Measurements from ENCODE around the gene HCAR3.
"Not testable (repeated sequence)": the region's sequence is repeated elsewhere in the genome, so short reads cannot be mapped to it uniquely, and the experiment has no call there.

HCAR3 gene

DNA sequence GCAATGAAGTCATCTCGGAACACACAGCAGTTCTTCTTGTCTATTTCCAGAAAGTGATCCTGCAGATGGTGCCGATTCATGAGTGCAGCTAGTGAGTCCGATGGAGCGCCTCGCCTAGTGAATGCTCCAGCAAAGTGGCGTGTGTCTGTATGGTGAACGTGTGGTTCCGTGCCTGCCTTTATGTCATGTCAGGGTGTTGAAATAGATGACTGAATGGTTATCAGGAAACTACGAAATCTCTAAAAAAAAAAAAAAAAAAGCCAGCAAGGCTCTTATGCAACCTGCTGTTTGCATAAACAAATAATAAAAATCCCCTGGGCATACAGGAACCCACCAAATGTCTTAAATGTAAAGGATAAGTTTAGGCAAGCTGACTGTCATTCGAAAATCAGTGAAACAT is at the start of gene HCAR3:
Gene HCAR3, minus strand, starts transcription at position 154 of the 400 bp plus-strand sequence. Its CDS starts 74 bp downstream, at position 80.
- DNase-seq = peak in 2 of 42 donors; percentile 19 to 26
- intact Hi-C loops (cut with DNase I) = not testable (repeated sequence)

DNA sequence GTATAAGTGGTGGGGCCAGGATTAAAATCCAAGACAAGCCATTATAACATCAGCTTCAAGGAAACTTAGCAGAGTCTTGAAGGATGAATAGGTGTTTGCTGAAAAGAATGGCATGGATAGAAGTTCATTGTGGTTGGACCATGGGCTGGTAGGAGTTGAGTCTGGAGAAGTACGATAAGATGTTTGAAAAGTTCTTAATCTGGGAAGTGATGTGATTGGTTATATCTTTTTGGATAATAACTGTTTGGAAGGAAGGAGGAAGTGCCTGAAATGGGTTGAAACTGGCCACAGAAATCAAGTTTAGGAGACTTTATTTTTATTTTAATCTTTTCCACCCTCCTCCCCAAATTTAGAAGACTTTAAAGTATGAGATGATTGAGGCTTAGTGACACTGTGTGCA is 41.0 kb upstream of the HCAR3 start:
- DNase-seq = no peak
- intact Hi-C loops (cut with DNase I) = no loop called here

DNA sequence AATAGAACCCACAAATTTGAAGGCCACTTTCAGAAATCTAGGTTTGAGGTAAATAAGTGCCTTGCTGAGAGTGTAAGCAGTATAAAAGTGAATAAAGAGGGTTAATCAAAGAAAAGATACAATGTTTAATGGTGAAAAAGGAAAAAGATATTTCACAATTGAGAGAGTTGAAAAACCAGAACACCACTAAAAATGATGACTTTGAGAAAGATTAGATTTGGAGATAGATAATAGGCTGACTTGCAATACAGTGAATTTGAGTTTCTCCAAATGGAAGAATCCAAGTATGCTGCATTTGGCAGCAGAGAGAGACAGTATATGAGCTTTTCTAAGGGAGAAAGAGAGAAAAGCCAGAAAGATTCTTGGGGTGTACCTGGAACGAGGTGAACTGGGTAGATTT is 38.2 kb upstream of the HCAR3 start:
- intact Hi-C loops (cut with DNase I) = loop anchor here (5.0 kb wide), 2 partner anchors 117 to 227 kb away; partner anchors contain the start of genes KNTC1 and RSRC2
- DNase-seq = no peak

DNA sequence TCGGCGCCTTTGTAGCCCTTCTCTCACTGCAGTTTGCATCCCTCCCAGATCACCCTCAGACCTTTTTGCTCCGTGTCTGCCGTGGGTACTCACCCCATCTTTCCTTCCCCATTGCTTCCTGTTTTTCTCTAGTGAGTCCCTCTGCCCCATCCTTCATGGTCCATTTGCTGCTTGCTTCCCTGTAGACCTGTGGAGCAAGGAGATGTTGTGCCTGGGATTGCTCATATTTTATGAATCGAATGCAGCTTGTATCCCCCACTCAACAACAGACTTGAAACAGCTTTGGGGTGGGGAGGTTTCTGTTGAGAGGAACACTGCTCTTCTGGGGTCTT is 36.7 kb upstream of the HCAR3 start:
- intact Hi-C loops (cut with DNase I) = loop anchor here (5.0 kb wide), 2 partner anchors 116 to 226 kb away; partner anchors contain the start of genes KNTC1 and RSRC2
- no peak for DNase-seq

DNA sequence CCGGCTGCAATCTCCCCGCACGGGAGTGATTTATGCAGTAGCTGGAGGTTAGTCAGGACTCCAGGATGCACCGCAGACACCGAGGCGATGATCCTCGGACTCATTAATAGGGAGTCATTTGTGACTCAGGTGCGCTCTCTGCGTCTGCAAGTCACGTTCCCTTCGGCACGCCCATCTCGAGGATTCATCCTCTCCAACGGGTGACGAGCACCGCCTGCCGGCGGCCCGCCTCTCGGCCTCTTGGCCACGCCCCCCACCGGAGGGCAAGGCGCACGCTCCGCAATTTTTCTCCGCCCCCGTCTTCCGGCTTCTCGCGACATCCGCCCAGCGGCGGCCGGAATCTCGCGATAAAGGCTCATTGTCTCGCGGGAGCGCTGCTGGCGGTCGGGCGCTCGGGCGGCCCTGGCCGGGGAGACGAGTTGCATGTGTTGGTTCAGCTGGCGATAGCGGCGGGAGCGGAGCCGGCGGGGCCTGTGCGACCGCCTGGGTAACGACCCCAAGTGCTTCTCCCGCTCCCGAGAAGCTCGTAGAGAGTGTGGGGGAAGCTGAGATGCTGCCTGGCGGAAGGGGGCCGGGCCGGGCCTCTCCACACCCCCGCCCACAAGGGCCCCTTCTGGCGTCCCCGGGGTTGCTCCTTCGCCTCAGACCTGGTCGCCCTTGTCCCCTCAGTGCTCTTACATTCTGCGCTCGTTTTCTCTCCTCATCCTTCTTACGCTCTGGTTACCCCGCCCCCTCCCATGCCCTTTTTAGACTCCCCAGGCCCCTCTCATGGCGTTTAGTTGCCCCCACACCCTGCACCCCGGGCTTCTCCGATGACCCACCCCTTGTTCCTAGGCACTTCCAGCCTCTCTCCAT is 36.1 kb upstream of the HCAR3 start, which contains the start of gene DENR:
Gene DENR, plus strand, starts transcription at position 361 of the 855 bp plus-strand sequence. CDS start 878 bp downstream, outside the sequence.
- DNase-seq = peak; percentile 94 to 99 (median 97)
- intact Hi-C loops (cut with DNase I) = loop anchor here (5.0 kb wide), 2 partner anchors 115 to 225 kb away; partner anchors contain the start of genes KNTC1 and RSRC2

DNA sequence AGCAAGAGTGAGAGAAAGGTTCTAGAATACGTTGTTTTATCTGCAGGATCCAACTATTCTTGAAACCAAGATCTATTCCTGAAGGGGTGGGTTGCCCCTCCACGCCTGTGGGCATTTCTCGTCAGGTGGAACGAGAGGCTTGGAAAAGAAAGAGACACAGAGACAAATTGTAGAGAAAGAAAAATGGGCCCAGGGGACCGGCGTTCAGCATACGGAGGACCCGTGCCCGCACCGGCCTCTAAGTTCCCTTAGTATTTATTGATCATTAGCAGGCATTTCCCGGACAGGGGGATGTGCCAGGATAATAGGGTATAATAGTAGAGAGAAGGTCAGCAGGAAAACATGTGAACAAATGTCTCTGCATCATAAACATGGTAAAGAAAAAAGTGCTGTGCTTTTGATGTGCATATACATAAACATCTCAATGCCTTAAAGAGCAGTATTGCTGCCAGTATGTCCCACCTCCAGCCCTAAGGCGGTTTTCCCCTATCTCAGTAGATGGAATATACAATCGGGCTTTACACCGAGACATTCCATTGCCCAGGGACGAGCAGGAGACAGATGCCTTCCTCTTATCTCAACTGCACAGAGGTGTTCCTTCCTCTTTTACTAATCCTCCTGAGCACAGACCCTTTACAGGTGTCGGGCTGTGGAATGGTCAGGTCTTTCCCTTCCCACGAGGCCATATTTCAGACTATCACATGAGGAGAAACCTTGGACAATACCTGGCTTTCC is 34.3 kb upstream of the HCAR3 start:
- intact Hi-C loops (cut with DNase I) = loop anchor here (5.0 kb wide), 2 partner anchors 114 to 224 kb away; partner anchors contain the start of genes KNTC1 and RSRC2
- DNase-seq = peak in 1 of 42 donors; percentile 3

DNA sequence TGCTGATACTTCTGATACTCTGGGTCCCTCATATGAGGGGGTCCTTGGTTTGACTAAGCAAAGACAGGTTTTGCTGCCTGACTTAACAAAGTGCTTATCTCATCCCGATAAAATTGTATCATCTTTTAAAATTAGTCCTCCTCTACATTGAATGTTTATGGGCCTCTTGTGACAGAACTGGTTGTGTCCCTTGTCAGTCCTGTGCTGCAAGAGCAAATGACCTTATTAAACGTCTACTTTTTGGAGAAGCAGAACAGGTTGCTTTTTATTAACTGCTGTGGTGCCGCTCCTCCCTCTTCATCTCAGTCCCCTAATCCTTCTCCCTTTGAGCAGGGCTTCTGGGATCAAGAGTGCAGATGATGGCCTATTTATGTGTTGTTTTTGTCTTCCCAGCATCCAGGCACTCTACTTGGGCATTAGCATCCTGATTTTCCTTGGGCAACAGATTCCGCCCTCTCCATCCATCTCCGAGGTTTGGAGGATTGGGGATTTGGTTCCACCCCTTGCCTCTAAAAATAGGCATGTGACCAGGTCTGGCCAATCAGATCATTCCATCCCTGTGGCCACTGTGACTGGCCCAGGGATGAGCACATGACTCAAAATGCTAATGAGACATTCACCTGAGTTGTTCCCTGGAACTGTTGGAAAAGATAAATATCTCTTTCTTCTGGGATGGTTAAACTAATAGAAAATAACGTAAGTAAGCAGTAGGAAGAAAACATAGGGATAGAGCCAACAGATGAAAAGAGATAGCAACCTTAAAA is 33.1 kb upstream of the HCAR3 start:
- intact Hi-C loops (cut with DNase I) = loop anchor here (5.0 kb wide), 2 partner anchors 112 to 222 kb away; partner anchors contain the start of genes KNTC1 and RSRC2
- DNase-seq = peak in 1 of 42 donors; percentile 19

DNA sequence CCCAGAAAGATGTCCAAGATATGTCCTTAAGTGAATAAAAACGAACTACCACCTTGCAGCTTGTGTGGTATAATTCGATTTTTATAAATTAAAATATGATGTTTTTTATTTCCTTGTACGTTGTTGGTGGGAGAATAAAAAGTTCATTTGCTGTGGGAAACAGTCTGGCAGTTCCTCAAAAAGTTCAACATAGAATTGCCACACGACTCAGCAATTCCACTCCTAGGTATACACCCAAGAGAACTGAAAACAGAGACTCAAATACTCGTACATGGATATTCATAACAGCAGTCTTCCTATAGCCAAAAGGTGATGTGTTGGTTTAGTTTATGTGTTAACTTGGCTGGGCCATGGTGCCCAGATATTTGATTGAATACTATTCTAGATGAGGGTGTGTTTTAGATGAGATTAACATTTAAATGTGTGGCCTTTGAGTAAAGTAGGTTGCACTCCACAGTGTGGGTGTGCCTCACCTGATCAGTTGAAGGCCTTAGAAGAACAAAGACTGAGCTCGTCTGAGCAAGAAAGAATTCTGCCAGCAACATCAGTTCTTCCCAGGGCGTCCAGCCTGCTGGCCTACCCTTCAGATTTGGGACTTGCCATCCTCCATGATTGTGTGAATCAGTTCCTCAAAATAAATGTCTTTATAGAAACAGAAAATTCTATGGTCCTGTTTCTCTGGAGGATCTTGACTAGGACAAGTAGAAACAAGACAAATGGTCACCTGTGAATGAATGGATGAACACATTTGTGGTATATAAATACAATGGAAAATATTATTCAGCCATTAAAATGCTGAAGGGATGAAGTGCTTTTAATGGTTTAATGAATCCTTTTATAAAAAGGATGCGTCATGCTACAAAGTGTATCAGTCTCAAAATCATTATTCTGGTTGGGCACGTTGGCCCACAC is 30.9 kb upstream of the HCAR3 start:
- intact Hi-C loops (cut with DNase I) = no loop called here
- peak in 1 of 42 donors; percentile 9 for DNase-seq

DNA sequence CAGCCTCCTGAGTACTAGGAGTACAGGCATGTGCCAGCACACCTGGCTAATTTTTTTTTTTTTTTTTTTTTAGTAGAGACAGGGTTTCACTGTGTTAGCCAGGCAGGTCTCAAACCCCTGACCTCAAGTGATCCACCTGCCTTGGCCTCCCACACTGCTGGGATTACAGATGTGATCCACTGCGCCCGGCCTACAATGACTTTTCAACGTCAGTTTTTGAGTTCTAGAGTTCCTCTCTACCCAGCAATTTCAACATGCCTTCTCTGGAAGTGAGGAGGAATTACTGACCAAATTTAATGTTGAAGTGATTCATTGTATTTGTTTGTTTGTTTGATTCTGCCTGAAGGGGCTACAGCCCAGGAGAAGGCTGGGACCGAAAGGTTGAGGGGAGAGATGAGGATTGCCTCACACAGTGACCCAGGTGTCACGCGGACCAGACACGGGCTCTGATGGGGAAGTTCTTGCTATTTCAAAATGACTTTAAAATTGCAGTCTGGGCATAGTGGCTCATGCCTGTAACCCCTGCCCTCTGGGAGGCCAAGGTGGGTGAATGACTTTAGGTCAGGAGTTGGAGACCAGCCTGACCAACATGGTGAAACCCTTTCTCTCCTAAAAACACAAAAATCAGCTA is 27.4 kb upstream of the HCAR3 start:
- peak in 13 of 42 donors; percentile 4 to 47 (median 32) for DNase-seq
- intact Hi-C loops (cut with DNase I) = no loop called here

DNA sequence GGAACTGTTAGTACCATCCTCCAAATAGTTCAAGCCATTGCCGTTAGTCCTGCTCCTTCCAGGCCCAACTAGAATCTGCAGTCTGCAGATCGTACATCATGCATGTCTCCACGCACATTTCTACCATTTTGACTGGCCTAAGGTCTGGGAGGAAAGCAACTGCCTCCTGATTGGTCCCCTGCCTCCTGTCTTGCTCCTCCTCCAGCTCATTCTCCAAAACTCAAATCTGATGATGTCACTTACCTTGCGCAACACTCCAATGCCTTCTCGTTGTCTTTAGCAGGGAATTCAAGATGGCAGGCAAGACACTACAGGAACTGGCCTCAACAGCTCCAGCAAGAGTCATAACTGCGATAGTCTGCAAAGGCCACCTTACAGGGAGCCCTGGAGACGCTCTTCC is 23.7 kb upstream of the HCAR3 start:
- intact Hi-C loops (cut with DNase I) = no loop called here
- peak in 2 of 42 donors; percentile 7 to 27 for DNase-seq

DNA sequence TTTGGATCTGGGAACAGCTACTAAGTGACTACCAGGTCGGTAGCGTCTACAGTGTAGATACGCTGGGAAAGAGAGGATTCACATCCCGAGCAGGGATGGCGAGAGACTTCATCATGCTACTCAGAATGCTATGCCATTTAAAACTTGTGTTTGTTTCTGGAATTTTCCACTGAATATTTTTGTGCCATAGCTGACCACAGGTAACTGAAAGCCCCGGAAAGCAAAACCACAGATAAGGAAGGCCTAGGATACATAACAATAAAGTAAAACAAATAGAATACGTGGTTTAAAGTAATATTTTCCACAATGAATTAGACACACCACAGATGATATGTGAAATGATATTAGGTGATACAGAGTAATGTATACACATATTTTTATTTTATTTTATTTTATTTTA is 22.0 kb upstream of the HCAR3 start:
- intact Hi-C loops (cut with DNase I) = no loop called here
- peak in 1 of 42 donors; percentile 3 for DNase-seq

DNA sequence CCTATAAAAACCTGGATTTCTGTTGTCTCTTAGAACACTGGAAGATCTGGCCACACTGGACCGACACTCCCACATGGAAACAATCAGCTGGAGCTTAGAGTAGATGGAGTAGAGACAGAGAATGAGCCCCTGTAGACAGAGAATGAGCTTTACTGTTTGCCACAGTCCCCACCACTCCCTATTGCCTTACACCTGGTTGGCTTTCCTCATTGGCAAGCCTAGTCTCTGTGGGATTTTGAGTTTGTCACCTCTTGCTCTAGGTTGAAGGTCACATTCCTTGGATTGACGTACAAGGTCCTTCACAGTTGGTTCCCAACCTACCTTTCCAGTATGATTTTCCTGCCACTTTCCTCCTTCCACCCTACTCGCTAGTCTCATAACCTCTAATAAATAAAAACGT is 16.0 kb upstream of the HCAR3 start:
- intact Hi-C loops (cut with DNase I) = no loop called here
- no peak for DNase-seq

DNA sequence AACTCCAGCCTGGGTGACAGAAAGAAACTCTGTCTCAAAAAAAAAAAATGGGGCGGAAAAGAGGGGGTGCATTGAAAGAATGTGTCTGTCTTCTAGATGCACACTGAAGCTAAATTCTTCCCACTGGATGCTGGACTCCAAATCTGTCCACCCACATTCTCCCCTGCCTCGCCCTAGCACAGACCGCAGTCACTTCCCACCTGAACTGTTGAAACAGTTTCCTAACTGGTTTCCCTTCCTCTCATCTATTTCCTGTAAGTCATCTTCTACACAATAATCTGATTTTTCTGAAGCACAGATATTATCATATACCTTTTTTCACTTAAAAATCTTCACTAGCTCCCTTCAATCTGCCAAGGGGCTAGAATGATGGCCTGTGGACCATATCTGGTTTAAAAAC is 15.6 kb upstream of the HCAR3 start:
- intact Hi-C loops (cut with DNase I) = no loop called here
- DNase-seq = peak in 1 of 42 donors; percentile 0

DNA sequence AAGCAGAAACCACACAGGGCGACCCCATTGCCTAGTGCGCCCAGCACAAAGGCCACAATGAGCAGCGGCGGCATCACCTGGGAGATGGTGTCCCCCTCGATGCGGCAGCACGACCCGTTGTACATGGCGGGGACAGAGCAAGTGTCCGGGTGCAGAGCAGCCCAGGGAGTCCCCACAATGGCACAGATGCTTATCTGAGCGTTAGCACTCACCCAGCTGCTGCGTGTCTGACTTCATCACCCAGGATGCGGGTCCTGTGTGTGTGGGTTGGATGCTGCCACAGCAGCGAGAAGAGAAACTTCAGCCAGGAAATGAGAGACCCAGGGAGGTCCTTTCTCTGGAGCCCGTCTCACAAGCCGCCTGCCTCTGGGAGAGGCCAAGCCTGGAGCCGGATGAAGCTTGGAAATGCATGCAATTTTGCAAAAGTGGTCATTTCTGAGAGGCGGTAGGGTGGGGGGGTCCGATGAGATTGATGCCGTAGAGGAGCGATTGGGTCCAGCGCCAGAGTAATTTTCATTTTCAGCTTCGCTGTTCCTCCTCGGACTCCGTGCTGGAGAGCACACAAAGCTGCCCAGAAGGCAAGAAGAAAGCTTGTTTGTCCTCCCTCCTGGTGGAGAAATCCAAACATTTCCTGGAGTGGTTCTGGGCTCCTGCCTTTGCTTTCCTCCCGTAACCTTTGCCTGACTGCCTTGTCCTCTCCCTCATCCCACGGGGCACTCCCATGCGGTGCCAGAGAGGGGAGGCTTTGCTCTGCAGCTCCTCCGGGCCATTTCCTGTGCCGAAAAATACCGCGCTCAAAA is 13.8 kb upstream of the HCAR3 start, which contains the start of gene HCAR1:
Gene HCAR1, minus strand, starts transcription at position 630 of the 800 bp plus-strand sequence. Its CDS starts 505 bp downstream, at position 125.
- intact Hi-C loops (cut with DNase I) = no loop called here
- DNase-seq = peak in 1 of 42 donors; percentile 35

DNA sequence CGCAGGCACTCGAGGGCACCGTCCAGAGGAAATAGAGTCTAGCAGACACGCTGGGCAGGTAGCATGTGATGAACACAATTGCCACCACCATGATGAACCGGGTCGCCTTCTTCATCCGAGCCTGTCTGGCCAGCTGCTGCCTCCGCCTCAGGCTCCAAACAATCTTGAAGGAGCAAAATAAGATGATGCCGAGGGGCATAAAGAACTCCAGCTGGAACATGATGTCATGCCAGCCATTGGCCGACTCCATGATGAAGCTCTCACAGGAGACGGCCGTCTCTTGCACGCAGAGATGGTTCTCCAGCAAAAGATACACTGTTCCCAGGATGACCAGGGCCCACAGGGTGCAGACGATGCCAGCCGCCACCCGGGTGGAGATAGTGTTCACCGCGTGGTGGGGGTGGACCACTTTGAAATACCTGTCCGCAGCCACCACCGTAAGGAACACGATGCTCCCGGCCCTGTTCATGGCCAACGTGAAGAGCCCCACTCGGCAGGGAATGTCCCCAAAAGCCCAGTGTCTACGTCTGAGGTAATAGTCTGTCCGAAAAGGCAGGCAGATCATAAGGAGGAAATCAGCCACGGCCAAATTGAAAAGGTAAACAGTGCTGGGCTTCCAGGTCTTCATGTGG is 13.1 kb upstream of the HCAR3 start:
- peak in 1 of 42 donors; percentile 22 for DNase-seq
- intact Hi-C loops (cut with DNase I) = no loop called here

DNA sequence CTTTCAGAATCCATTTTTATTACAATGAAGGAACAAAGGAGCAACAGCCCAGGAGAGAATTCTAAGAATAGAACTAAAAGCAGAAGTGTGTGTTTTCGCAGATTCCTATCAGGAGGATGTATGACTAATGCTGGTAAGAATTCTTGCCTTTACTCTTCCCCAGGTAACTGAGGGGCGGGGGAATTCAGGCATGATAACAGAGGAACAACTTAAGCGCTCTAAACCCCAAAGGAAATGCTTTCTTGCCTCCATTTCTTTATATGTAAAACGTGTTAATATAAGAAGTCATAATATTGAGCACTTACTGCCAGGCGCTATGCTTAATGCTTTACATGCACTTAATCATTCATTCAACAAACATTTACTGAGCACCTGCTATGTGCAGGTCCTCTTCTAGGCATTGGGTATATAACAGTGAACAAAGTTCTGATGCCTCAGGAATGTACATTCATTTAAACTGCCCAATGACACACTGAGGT is 9.5 kb upstream of the HCAR3 start:
- DNase-seq = peak in 17 of 42 donors; percentile 7 to 64 (median 35)
- intact Hi-C loops (cut with DNase I) = no loop called here
